HL-60 (cell line): Measurements from ENCODE around the gene DHRS3.

ENCODE experiments used
- DNase-seq, 2 experiments: peaks; one replicate each; pipeline ENCODE4 v3.0.0-alpha.2; 2010 to 2020; ENCODE audit warnings: low read depth in 1 of 2, low spot score in 1 of 2
- H3K27ac ChIP-seq: fragments of 250-450 bp; sonication (Bioruptor Pico); replicated peaks from 2 replicates; pipeline ENCODE4 v1.5.1; 2020; ENCODE audit warnings: mild to moderate bottlenecking, moderate library complexity
- H3K27me3 ChIP-seq: fragments of 250-450 bp; sonication (Bioruptor Pico); 2 replicates; pipeline ENCODE4 v1.5.1; 2021; ENCODE audit warnings: mild to moderate bottlenecking, moderate library complexity; ENCODE audit not compliant: insufficient read depth, poor library complexity, severe bottlenecking
- H3K4me3 ChIP-seq: replicated peaks from 2 replicates; pipeline ENCODE4 v1.5.1; 2011; ENCODE audit warnings: mild to moderate bottlenecking, control low read depth, low read length; ENCODE audit not compliant: insufficient read depth
- CTCF ChIP-seq: IDR thresholded peaks from one replicate; pipeline ENCODE4 v1.5.1; 2011; ENCODE audit warnings: low read length, control low read depth, inconsistent platforms; ENCODE audit not compliant: insufficient read depth
- GABPA ChIP-seq: IDR thresholded peaks from 2 replicates; pipeline ENCODE4 v1.6.1; 2012; ENCODE audit warnings: low read depth
- POLR2AphosphoS5 ChIP-seq: IDR thresholded peaks from 2 replicates; pipeline ENCODE4 v1.6.1; 2012; ENCODE audit warnings: low read depth
- REST ChIP-seq: IDR thresholded peaks from 2 replicates; pipeline ENCODE4 v1.6.1; 2012; ENCODE audit warnings: low read depth; ENCODE audit not compliant: insufficient replicate concordance
- SPI1 ChIP-seq: IDR thresholded peaks from 2 replicates; pipeline ENCODE4 v1.6.1; 2012; ENCODE audit warnings: low read depth, mild to moderate bottlenecking, borderline replicate concordance

The DHRS3 gene

GRCh38 chr1:12561121-12561520 lies 56.9 kb downstream of the DHRS3 start:
- DNase-seq: no peak
- Histone ChIP-seq H3K27ac (no peak overlapping the region), H3K4me3 (no peak overlapping the region), H3K27me3 (no peaks in the 10 kb centered on the region)
- TF ChIP-seq SPI1 (no peak), POLR2AphosphoS5 (no peak), GABPA (no peak), REST (no peak), CTCF (no peak)

- no peak overlapping the region for H3K4me3 ChIP-seq
- H3K27me3 ChIP-seq: no peaks in the 10 kb centered on the region
- DNase-seq: no peak
- no peak for TF ChIP-seq GABPA
- TF ChIP-seq SPI1: no peak
- no peak for TF ChIP-seq REST
- no peak for TF ChIP-seq POLR2AphosphoS5
- no peak for TF ChIP-seq CTCF
- H3K27ac ChIP-seq: no peak overlapping the region
Measured at GRCh38 chr1:12556957-12557935, 60.8 kb downstream of the DHRS3 start.

- Histone ChIP-seq H3K4me3 (no peak overlapping the region), H3K27ac (no peak overlapping the region), H3K27me3 (no peaks in the 10 kb centered on the region)
- TF ChIP-seq POLR2AphosphoS5 (no peak), SPI1 (no peak), REST (no peak), GABPA (no peak), CTCF (no peak)
- DNase-seq: no peak
Measured at GRCh38 chr1:12556368-12556930, 61.6 kb downstream of the DHRS3 start.
